Measurements from ENCODE around the gene SACS.

DNA sequence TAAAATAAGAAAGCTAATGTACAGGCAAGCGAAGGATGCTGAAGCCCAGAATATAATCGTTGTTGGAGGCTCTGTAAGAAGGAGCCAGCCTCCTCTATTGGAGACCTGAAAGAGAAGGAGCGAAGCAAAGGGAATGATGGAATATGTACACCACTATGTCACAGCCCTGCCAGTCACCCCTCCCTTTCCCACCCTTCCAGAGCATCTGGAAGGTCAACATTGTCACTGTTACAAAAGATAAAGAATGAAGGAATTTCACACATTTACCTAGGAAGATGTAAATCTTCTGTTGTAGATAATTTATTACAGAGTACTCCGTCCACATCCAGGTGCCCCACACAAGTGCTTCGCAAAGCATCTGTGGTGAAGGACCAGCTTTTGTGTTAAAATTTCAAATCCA is 39.7 kb upstream of the SACS start:
- TF ChIP-seq CTCF (IDR thresholded peaks at IDR 0.05) (no peak), POLR2A (IDR thresholded peaks at IDR 0.05) (no peak)
